NCI-H526 treated with DMSO at 0.1 percent for 48 hours (cell line): Measurements from ENCODE around the gene FANCF.
A peak's percentile ranks its signal among the peaks of the same experiment; 100 is the strongest.
"Not testable (repeated sequence)": the region's sequence is repeated elsewhere in the genome, so short reads cannot be mapped to it uniquely, and the experiment has no call there.

Experiments
- DNase-seq: peaks from one replicate; lab custom pipeline; 2025; lab: John Stamatoyannopoulos, UW

The FANCF gene, protein sequence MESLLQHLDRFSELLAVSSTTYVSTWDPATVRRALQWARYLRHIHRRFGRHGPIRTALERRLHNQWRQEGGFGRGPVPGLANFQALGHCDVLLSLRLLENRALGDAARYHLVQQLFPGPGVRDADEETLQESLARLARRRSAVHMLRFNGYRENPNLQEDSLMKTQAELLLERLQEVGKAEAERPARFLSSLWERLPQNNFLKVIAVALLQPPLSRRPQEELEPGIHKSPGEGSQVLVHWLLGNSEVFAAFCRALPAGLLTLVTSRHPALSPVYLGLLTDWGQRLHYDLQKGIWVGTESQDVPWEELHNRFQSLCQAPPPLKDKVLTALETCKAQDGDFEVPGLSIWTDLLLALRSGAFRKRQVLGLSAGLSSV

DNA sequence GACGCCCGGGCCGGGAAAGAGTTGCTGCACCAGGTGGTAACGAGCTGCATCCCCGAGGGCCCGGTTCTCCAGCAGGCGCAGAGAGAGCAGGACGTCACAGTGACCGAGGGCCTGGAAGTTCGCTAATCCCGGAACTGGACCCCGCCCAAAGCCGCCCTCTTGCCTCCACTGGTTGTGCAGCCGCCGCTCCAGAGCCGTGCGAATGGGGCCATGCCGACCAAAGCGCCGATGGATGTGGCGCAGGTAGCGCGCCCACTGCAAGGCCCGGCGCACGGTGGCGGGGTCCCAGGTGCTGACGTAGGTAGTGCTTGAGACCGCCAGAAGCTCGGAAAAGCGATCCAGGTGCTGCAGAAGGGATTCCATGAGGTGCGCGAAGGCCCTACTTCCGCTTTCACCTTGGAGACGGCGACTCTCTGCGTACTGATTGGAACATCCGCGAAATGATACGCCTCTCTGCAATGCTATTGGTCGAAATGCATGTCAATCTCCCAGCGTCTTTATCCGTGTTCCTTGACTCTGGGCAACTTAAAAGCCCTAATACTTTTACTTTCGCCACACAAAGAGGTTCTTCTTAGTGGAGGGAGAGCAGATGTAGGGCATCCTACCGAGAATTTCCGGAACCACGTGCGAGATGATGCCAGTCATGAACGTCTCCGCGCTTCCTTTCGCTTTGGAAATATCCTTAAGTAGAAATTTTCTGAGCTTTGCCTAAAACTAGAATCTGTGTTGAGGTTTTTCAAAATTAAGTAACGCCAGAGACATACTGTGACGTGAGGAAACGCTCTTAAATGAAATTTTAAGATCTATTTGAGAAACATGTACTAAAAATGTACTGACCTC is at the start of gene FANCF:
Gene FANCF, minus strand, starts transcription at position 376 of the 840 bp plus-strand sequence. Its CDS starts 13 bp downstream, at position 363.
- DNase-seq = peak; percentile 98

DNA sequence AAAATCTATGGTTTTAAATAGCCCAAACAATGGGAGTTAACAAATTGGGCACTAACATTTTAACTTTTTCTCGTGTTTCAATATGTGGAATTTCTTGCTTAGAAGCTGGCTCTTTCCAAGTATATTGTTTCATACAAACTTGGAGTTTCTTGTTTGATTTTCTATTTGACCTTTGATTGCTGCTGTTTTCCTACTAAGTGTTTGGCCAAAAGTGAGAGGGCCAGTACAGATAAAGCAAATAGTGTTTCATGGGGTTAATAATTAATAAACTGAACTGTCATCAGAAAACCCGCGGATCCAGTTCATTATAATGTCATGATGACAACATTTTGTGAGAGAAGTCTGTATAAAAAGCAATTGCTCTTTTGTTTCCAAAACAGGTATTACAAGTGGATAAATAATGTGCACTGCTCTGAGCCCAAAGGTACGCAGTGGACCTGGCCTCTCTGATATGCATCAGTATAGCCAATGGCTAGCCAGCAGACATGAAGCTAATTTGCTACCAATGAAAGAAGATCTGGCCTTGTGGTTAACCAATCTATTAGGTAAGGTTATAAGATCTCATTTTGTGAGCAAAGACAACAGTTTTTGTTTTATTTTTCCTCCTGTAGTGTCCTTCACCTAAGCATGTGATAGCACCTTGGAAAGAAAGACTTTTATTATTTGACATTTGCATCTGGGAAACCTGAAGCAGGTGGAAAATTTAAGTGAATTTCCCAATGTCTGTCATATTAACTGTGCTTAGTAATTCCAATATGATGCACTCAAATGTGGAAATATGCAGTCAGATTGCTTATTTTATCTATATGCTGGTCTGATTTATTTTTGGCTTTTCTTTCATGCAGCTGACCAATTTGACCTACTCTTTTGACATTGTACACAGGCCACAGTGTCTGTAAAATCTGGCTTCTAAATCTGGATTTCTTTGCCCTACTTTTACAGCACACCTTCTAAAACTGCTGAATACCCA is 49.1 kb upstream of the FANCF start:
- peak; percentile 74 for DNase-seq

DNA sequence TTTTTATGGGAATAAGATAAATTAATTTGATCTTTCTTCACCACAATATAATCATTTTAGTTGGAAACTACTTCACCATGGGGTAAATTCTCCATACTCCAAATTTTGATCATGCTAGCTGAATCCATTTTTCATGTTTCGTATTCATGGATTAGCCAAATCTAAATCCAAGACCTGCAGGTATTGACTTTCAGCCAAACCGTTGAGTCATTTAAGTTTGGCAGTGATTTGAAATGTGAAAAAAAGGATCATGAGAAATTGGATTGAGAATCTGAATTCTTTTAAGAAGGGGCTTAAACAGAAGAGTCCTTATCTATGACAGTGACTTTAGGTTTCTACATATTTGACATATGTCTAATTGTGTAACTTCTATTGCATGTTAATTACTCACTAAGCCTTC is 46.1 kb upstream of the FANCF start:
- DNase-seq = no peak

DNA sequence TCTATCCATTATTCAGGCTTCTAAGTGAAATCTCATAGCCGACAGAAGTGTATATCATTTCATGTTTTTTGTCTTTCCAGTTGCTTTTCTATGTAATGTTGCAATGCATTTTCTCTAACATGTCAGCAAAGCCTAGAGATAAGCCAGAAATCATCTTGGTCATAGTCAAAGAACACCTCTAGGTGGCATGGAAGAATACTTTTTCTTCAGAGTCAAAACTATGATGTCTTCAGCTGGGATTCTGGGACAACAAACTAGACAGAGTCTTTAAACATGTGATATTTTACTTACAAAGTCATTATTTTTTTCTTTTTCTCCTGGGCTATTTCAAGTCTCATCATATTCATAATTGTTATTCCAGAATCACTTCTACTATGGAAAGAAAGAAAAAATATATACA is 45.2 kb upstream of the FANCF start:
- no peak for DNase-seq

DNA sequence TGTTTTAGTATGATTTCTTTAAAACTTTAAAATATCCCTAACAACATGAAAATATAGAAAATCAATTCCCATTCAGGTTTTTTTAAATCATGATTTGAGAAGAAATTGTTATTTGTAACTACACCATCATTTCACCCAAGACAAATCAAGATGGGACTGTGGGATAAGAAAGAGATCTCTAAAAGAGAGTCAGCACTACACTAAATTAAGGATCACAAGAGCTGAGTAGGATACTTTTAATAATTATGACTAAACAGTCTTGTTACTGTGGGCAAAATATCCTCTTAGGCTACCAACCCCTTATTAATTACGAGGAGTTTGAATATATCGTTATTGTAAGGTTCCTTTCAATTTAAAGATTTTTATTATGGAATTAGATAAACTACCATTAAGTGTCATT is 43.7 kb upstream of the FANCF start:
- no peak for DNase-seq

DNA sequence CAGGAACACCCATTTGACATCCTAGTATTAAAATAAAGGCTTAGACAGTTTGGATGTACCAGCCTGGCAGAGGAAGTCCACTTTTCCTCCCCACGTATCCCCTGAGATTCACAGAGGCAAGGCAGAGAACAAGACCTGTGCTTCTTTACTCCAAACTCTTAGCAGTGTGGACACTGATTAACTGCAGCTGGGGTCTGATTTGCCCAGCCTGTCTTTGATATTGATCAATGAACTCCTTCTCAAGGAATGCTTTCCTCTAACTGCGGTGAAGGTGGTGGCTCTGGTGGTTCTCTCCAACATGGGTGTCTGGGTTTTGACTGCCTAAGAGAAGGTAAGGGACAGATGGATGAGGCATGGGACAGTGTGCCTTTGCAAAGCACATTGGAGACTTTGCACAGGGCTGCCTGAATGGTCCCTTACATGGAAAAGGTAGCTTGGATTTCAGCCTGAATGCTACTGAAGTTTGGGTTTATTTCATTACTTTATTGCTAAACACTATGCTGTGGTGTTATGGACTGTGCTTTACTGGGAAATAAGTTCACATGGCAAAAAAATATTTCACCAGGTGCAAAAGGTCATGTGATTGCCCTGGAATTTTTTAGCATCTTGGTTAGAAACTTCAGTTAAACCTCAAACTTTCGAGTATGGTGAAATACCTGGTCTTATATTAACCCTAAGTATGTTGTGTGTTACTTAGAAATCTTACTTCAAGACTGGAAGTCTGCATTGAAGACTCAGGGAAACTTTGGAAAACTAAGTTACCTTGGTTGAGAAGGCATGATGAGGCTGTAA is 42.6 kb upstream of the FANCF start:
- no peak for DNase-seq

DNA sequence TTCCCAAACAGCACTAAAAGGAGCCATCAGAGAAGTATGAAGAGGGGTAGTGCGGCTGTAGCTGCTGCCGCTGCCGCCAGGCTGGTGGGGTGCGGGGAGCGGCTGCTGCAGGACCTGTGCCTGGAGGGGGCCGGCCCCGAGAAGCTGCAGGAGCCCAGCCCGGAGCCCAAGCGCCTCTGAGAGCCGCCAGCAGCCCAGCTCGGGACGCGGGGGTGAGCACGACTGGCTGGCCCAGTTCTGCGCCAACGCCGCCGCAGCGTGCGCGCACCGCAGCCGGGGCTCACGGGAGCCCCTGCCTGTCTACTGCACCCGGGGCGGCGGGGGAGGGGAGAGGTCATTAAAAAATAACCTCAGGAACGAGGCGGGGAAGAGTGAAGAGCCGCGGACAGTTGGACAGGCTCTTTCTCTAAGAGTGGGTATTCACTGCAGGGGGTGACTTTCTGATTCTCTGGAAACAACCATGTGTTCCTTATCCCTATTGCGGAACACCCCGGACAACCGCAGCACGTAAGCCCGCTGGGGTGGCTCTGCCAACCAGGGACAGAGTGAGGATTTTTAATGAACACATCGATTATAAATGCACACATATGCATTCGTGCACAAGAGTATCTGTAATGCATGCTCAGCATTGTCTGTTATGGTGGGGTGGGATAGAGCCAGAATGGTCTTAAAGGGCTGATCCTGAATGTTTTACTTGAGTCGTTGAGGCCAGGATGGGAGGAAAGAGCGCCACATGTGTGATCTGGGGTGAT is 41.2 kb upstream of the FANCF start:
- peak; percentile 54 for DNase-seq

DNA sequence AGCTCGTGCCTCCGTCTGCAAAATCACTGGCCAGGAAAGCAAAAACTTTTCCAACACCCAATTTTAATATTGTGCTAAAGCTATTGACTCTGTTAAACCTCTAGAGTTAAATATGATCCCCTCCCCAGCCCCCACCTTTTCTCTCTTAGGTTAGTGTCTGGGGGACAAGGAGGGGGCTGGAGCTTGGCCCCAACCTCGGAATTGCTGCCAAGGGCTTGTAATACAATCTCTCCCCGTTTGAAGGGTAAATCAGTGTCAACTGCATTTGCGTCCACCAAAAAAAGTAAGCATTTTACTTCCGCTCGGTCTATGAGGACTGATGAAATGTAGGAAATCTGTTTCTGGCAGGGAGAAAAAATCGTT is 40.7 kb upstream of the FANCF start, which contains the start of gene GAS2:
Gene GAS2, plus strand, starts transcription at position 287 of the 363 bp plus-strand sequence. CDS start 8,259 bp downstream, outside the sequence.
- no peak for DNase-seq

DNA sequence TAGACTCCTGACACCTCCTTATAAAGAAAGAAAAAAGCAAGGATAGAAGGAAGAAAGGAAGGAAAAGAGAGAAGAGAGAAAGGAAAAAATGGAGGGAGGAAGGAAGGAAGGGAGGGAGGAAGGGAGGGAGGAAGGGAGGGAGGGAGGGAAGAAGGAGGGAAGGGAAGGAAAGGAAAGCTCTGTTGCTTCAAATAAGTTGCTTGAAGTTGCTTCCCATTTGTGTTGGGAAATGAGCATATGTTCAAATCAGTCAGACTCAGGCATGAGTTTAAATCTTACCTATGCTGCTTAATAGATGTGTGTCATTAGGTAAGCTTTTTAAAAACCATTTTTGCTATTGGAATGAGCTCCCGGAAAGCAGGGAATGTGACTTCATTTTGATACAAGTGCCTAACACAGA is 34.2 kb upstream of the FANCF start:
- no peak for DNase-seq

DNA sequence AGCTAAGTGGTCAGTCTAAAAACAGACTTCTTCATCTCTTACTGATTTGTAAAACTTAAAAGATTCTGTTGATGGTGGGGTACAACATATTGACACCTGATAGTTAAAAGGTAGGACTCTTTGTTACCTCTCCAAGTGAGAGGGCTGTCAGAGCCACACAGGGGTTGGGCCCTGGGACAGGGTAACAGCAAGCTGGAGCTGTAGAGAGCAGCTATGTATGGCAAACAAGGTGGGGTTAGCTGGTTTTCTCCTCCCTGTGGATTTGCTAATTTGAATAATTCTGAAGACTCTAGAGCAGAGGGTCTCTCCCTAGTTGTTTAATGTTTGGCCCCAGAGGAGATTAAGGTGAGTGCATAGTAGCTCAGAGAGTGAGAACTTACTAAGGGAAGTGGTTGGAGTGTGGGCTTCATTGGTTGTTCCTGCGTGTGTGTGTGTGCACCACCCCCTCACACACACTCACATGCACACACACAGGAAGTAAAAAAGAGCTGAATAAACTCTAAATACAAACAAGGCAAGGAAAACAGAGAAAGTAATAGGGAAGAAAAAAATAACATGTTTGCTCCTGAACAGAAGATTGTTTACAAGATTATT is 31.6 kb upstream of the FANCF start:
- peak; percentile 25 for DNase-seq

DNA sequence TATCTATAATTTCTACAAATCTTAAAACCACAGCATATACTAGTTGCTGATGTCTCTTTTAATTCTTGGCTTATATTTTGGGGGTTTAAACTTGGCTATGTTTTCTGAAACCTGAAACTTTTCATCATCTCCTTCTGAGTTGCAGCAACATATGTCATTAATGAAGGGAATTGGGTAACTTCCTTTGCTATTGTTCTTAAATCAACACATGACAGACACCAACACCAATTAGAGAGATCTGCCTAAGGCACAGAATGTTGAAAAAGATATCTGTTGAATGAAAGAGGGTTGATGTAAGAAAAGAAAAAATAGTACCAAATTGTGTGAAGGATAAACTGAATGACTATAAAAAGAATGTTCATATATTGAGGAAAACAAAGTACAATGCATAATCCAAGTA is 30.5 kb upstream of the FANCF start:
- no peak for DNase-seq

DNA sequence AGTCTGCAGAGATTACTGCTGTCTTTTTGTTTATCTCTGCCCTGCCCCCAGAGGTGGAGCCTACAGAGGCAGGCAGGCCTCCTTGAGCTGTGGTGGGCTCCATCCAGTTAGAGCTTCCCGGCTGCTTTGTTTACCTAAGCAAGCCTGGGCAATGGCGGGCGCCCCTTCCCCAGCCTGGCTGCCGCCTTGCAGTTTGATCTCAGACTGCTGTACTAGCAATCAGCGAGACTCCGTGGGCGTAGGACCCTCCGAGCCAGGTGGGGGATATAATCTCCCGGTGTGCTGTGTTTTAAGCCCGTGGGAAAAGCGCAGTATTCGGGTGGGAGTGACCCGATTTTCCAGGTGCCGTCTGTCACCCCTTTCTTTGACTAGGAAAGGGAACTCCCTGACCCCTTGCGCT is 26.7 kb upstream of the FANCF start:
- not testable (repeated sequence) for DNase-seq

DNA sequence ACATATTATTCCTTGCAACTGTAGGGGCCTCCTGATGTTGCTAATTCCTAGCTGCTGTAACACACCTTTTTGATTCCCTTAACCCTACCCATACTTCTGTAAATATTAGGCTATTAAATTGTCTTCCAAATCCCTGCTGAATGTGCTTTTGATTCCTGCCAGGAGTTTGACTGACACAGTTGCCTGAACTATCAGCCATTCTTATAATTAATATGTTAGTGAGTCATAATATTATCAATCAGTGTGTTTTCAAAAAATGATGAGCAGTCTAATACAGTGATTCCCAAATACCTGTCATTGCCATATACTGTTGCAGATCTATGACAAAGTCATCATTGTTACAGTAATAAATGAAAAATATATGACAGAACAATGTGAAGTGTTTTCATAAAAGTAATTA is 15.9 kb upstream of the FANCF start:
- DNase-seq = no peak

DNA sequence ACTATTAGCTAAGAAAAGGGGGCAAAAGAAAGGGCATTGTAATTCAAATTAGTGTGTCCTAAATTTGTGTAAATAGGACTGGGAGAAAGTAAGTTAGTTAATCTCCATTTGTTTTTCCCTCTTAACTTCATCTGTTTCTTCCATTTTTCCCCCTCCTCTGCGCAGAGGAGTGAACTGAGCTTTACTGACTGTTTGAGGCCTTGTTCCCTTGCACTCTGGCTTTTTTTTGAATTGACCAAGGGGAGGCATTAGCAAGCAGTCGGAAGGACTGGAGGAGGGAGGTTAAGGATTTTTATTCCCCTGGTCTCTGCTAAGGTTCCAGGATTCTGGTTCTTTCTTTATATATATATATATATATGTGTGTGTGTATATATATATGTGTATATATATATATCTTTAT is 15.2 kb upstream of the FANCF start:
- no peak for DNase-seq

DNA sequence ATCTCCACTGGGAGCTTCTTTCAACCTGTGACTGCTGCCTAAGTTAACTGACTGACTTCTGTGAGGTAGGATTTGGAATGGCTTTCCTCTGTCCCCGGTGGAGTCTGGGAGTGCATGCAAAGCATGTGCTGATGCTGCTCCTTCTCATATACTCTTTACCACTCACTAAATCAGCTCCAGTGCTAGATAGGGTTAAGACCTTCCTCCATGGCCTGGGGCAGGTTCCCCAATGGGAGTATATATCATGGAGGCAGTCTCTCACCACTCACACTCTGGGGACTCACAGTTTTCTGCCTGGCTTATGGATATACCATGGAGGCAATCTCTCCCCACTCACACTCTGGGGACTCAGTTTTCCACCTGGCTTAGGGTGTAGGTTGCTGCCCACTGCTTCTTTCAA is 10.1 kb upstream of the FANCF start:
- DNase-seq = no peak

DNA sequence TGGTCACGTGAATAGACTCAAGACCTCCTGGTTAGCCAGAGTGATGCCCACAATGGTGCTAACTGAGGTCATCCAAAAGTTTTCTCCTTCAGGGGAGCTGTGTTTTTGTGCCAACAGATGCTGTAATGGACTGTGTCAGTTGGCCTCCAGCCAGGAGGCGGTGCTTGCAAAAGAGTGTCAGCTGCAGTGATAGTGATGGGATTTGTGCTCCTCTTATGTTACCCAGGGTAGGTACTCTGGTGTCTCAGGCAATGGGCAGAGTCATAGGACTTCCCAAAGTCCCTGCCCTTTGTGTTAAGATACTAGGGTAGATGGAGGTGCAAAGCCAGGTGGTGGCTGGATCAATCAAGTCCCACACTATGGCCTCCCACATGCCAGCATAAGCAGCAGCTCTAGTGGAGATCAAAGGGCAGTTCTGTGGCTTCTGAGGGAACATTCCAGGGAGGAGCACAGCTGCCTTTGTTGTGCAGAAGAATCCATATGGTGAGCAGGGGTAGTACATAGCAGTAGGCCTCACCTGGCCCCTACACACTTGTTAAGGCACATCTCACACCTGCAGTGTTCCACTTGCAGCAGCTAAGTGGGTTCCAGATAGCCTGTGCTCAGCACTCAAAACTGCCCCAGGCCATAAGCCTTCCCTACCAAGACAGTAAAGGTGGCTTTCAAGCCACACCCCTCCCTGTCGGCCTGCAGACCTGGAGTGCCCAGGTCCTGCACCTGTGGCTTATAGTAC is 9.4 kb upstream of the FANCF start:
- no peak for DNase-seq

DNA sequence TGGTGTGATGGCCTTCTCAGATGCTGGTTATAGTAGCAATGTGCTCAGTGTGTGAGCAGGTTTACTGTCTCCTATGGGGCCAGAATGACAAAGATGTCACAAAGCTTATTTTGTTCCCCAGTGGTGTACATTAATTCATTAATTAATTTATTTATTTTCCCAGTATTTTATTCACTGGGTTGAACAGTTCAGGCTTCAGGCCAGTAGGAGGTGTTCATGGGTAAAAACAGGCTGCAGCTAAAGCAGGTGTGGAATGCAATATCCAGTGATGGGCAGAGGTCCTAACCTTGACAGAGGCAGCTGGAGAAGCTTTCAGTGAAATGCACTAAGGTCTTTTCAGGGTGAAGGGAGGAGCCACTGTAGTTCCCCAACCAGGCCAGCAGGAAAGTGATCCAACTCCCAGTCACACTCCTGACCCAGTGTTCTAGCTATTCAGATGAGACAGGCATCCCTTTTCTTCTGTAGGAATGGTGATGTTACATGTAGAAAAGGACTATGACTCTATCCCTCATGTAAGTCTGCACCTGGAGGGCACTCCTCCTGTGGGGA is 7.8 kb upstream of the FANCF start:
- DNase-seq = no peak

DNA sequence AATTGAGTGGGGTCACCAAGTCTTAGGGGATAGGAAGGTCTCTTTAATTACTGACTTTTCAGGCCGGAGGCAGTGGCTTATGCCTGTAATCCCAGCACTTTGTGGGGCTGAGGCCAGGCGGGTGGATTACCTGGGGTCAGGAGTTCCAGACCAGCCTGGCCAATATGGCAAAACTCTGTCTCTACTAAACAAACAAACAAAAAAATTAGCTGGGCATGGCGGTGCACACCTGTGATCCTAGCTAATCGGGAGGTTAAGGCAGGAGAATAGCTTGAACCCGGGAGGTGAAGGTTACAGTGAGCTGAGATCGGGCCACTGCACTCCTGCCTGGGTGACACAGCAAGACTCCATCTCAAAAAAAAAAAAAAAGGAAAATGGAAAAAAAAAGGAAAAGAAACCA is 1.8 kb upstream of the FANCF start:
- DNase-seq = no peak

DNA sequence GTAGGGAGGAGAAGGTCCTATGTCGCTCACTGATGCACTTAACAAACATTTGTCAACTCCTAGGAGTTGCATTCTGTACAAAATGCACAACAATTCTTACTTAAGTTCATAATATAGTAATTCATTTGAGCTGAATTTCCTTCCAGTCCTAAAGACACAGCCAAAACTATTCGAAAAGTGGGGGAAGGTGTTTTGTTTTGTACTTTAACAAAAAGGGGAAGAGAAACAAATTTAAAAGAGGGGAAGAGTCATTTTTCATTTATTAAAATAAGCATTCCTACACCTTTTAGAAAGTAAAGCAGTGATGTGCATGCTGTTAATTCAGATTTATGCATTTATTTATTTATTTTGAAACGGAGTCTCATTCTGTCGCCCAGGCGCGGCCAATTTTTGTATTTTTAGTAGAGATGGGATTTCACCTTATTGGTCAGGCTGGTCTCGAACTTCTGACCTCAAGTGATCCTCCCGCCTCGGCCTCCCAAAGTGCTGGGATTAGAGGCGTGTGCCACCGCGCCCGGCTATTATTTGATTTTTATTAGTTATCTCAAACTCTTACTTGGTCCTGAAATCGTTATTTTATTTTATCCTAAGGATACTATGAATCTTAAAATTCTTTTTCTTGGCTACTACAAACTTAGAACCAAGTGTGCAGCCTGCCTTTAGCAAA is 1.1 kb upstream of the FANCF start:
- no peak for DNase-seq
